ENCODE measurements around the gene PDE4D. TPM values are rescaled to one million over a fixed set of nuclear protein-coding genes. Genes with fewer than 3 reads are reported as not detected.
"Not testable (repeated sequence)": the region's sequence is repeated elsewhere in the genome, so short reads cannot be mapped to it uniquely, and the experiment has no call there.

Gene PDE4D
- total RNA-seq, 1 donor from 2014 or later = 39.2 TPM

DNA sequence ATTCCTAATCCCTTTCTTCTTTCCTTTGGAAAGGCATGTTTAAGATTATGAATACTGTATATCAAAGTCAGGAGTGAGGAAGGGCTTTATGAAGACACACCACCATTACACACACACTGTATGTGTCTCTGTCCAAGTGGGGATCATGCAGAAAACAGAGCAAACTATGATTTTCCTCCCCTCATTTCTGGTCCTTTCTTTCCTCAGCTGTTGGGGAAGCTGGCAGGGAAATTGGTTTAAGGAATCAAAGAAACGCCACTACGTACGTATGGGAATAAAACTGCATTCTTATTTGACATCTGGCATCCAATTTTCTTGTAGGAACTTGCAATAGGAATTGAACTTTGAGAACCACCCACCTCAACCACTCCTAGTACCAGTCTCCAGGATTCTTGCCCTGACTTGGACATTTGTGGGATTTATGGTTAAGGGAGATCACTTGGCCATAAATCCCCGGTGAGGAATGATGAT is 125.8 kb downstream of the PDE4D start:
- TF ChIP-seq, protein P1, sequence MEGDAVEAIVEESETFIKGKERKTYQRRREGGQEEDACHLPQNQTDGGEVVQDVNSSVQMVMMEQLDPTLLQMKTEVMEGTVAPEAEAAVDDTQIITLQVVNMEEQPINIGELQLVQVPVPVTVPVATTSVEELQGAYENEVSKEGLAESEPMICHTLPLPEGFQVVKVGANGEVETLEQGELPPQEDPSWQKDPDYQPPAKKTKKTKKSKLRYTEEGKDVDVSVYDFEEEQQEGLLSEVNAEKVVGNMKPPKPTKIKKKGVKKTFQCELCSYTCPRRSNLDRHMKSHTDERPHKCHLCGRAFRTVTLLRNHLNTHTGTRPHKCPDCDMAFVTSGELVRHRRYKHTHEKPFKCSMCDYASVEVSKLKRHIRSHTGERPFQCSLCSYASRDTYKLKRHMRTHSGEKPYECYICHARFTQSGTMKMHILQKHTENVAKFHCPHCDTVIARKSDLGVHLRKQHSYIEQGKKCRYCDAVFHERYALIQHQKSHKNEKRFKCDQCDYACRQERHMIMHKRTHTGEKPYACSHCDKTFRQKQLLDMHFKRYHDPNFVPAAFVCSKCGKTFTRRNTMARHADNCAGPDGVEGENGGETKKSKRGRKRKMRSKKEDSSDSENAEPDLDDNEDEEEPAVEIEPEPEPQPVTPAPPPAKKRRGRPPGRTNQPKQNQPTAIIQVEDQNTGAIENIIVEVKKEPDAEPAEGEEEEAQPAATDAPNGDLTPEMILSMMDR (IDR thresholded peaks at IDR 0.05; ENCODE audit: insufficient read depth, low read length, poor library complexity, severe bottlenecking) = no peak
- Histone ChIP-seq H3K4me3 (ENCODE audit: low read depth, low read length) (peak overlapping the region; percentile 62), H3K27me3 (ENCODE audit: control insufficient read depth, insufficient read depth, low read length) (no peaks in the 10 kb centered on the region), H3K36me3 (ENCODE audit: control insufficient read depth, insufficient read depth, low read length) (no peaks in the 10 kb centered on the region)
- DNase-seq (ENCODE audit: low read depth) = no peak

DNA sequence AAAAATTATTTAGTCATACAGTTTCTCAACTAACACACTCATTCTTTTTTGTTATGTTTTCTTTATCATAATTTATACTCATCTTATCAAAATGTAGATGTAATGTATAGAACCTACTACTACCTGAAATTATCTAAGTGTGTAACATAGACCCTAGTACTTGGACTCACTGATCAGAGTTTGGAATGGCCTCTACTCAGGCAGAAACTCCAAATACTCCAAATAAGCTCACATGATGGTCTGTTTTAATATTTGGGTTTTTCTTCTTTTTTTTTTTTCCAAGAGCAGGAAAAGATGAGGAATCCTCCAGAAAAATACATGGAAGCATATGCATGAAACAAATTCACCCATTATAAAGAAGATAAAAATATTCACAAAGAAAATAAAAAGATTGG is 126.3 kb downstream of the PDE4D start:
- no peak for DNase-seq (ENCODE audit: low read depth)
- TF ChIP-seq, protein P1 (IDR thresholded peaks at IDR 0.05; ENCODE audit: insufficient read depth, low read length, poor library complexity, severe bottlenecking) = no peak
- Histone ChIP-seq H3K4me3 (ENCODE audit: low read depth, low read length) (no peak overlapping the region), H3K36me3 (ENCODE audit: control insufficient read depth, insufficient read depth, low read length) (no peaks in the 10 kb centered on the region), H3K27me3 (ENCODE audit: control insufficient read depth, insufficient read depth, low read length) (no peaks in the 10 kb centered on the region)

DNA sequence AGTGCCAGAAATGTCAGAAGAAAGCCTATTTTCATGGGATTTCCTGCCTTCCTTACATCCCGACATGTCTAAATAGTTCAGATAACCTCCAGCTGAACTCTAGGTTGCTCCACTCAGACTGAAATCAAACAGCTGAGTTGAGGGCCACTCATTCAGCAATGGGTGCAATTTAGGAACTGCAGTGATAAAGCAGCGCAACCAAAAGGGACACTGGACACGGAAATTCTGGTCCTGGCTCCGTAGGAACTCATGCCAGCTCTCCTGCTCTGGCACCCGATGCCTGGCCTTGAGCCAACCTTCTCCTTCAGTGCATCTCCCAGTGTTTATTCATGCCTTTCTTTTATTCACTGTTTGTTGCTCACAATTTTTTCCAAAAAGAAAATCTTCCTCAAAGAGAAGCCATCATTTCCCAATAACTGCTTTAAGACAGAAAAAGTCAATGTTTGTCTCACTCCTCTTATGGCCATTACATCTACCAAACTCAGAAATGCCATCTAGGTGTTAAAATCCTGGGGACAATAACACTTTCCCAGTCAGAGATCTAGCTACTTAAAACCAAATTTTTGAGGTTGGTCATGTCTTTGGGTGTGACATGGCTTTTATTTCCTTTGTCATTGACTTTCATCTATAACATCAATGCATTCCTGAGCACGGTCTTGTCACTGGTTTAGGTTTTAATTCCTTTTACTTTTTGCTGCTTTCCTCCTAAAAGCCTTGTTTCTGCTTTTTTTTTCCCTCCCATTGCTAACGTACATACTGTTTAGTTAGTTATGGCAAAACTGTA is 126.9 kb downstream of the PDE4D start:
- Histone ChIP-seq H3K27me3 (ENCODE audit: control insufficient read depth, insufficient read depth, low read length) (no peaks in the 10 kb centered on the region), H3K36me3 (ENCODE audit: control insufficient read depth, insufficient read depth, low read length) (no peaks in the 10 kb centered on the region), H3K4me3 (ENCODE audit: low read depth, low read length) (no peak overlapping the region)
- no peak for DNase-seq (ENCODE audit: low read depth)
- TF ChIP-seq, protein P1 (IDR thresholded peaks at IDR 0.05; ENCODE audit: insufficient read depth, low read length, poor library complexity, severe bottlenecking) = no peak

DNA sequence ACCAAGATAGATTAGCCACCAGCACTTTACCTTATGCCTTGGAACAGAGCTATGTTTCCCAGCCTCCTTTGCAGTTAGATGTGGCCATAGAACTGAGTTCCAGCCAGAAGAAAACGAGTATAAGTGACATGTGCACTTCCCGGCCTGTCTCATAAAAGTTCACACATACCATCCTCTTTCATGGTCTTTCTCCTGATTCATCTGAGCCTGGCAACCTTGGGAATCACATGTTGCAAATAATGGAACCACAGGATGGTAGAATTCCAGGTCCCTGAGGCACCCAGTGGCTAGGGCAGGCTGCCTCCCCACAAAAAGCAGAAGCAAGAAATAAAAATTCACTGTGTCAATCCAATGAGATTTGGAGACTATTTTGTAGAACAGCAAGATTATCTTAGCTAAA is 128.1 kb downstream of the PDE4D start:
- Histone ChIP-seq H3K27me3 (ENCODE audit: control insufficient read depth, insufficient read depth, low read length) (no peaks in the 10 kb centered on the region), H3K36me3 (ENCODE audit: control insufficient read depth, insufficient read depth, low read length) (no peaks in the 10 kb centered on the region), H3K4me3 (ENCODE audit: low read depth, low read length) (no peak overlapping the region)
- no peak for DNase-seq (ENCODE audit: low read depth)
- TF ChIP-seq, protein P1 (IDR thresholded peaks at IDR 0.05; ENCODE audit: insufficient read depth, low read length, poor library complexity, severe bottlenecking) = no peak

DNA sequence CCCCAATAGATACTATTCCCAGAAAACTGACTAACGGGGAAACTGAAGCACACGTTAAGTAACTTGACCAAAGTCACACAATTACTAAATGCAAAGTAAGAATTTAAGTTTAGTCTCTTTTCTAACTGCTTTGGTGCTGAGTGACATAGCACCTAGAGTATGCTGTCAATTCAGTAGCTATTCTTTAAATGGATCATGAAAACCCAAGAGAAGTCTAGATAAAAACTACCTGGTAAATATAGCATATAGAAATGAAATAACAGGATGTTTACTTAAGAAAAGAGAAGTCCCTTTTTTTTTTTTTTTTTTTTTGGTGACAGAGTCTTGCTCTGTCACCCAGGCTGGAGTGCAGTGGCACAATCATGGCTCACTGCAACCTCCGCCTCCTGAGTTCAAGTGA is 129.2 kb downstream of the PDE4D start:
- Histone ChIP-seq H3K36me3 (ENCODE audit: control insufficient read depth, insufficient read depth, low read length) (no peaks in the 10 kb centered on the region), H3K27me3 (ENCODE audit: control insufficient read depth, insufficient read depth, low read length) (no peaks in the 10 kb centered on the region), H3K4me3 (ENCODE audit: low read depth, low read length) (no peak overlapping the region)
- TF ChIP-seq, protein P1 (IDR thresholded peaks at IDR 0.05; ENCODE audit: insufficient read depth, low read length, poor library complexity, severe bottlenecking) = no peak
- DNase-seq (ENCODE audit: low read depth) = no peak

DNA sequence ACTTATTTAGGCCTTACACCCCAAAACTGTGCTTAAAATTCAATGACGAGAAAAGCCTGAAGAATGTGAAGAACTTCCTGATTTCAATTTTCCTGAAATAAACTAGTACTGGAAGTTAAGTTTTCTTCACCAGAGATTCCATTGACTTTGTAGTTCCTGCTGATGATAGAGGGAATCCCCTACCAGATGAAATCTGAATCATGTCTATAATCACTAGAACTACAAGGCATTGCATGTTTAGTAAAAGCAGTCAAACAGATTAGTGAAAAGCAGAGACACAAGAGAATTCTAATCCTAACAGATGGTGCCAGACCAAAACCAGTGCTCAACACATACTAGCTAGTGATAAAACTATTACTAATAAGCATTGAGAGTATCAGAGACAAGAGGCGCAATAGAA is 130.0 kb downstream of the PDE4D start:
- Histone ChIP-seq H3K4me3 (ENCODE audit: low read depth, low read length) (no peak overlapping the region), H3K36me3 (ENCODE audit: control insufficient read depth, insufficient read depth, low read length) (no peaks in the 10 kb centered on the region), H3K27me3 (ENCODE audit: control insufficient read depth, insufficient read depth, low read length) (no peaks in the 10 kb centered on the region)
- TF ChIP-seq, protein P1 (IDR thresholded peaks at IDR 0.05; ENCODE audit: insufficient read depth, low read length, poor library complexity, severe bottlenecking) = no peak
- no peak for DNase-seq (ENCODE audit: low read depth)

DNA sequence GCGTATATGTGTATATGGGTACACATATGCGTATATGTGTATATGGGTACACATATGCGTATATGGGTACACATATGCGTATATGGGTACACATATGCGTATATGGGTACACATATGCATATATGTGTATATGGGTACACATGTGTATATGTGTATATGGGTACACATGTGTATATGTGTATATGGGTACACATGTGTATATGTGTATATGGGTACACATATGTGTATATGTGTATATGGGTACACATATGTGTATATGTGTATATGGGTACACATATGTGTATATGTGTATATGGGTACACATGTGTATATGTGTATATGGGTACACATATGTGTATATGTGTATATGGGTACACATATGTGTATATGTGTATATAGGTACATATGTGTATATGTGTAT is 131.3 kb downstream of the PDE4D start:
- DNase-seq (ENCODE audit: low read depth); H3K36me3 ChIP-seq (ENCODE audit: control insufficient read depth, insufficient read depth, low read length); H3K4me3 ChIP-seq (ENCODE audit: low read depth, low read length); H3K27me3 ChIP-seq (ENCODE audit: control insufficient read depth, insufficient read depth, low read length): not testable (repeated sequence)

All from kidney epithelial cell (primary cell).